WTC11 (cell line): ENCODE results near the gene SPTB.

ENCODE experiments used
- CREB1 ChIP-seq: sonication (generic); formaldehyde crosslinking; IDR thresholded peaks from 2 replicates; pipeline ENCODE4 v1.8.0; 2023; ENCODE audit warnings: mild to moderate bottlenecking, missing genetic modification reagents
- CREM ChIP-seq: sonication (generic); formaldehyde crosslinking; IDR thresholded peaks from 2 replicates; pipeline ENCODE4 v1.8.1; 2022; ENCODE audit warnings: mild to moderate bottlenecking, missing genetic modification reagents, moderate library complexity
- ETV6 ChIP-seq: sonication (generic); formaldehyde crosslinking; IDR thresholded peaks from 2 replicates; pipeline ENCODE4 v1.8.1; 2022; ENCODE audit warnings: mild to moderate bottlenecking, missing genetic modification reagents
- FOXP1 ChIP-seq: sonication (generic); formaldehyde crosslinking; IDR thresholded peaks from 2 replicates; pipeline ENCODE4 v1.8.0; 2022; ENCODE audit warnings: missing genetic modification reagents, mild to moderate bottlenecking, moderate library complexity, borderline replicate concordance
- JUN ChIP-seq: sonication (generic); formaldehyde crosslinking; IDR thresholded peaks from 2 replicates; pipeline ENCODE4 v1.8.0; 2023; ENCODE audit warnings: mild to moderate bottlenecking, missing genetic modification reagents
- SMAD4 ChIP-seq: sonication (generic); formaldehyde crosslinking; IDR thresholded peaks from 2 replicates; pipeline ENCODE4 v1.8.0; 2022; ENCODE audit warnings: mild to moderate bottlenecking, missing genetic modification reagents
- TF ChIP-seq, protein P1 (sequence below): fragments of 200-600 bp; IDR thresholded peaks from 2 replicates; pipeline ENCODE4 v1.8.0; 2022; ENCODE audit warnings: antibody characterized with exemption
- TF ChIP-seq, protein P2 (sequence below): sonication (generic); formaldehyde crosslinking; IDR thresholded peaks from 2 replicates; pipeline ENCODE4 v1.8.1; 2022; ENCODE audit warnings: low read depth, missing genetic modification reagents, borderline replicate concordance
- TF ChIP-seq, protein P3 (sequence below): sonication (generic); formaldehyde crosslinking; IDR thresholded peaks from 2 replicates; pipeline ENCODE4 v1.8.0; 2022; ENCODE audit warnings: mild to moderate bottlenecking, missing genetic modification reagents
- TF ChIP-seq, protein P4 (sequence below): sonication (generic); formaldehyde crosslinking; IDR thresholded peaks from 2 replicates; pipeline ENCODE4 v1.8.1; 2023; ENCODE audit warnings: mild to moderate bottlenecking, moderate library complexity, missing genetic modification reagents
- TF ChIP-seq, protein P5 (sequence below): sonication (generic); formaldehyde crosslinking; IDR thresholded peaks from 2 replicates; pipeline ENCODE4 v1.8.1; 2023; ENCODE audit warnings: mild to moderate bottlenecking, missing genetic modification reagents

DNA sequence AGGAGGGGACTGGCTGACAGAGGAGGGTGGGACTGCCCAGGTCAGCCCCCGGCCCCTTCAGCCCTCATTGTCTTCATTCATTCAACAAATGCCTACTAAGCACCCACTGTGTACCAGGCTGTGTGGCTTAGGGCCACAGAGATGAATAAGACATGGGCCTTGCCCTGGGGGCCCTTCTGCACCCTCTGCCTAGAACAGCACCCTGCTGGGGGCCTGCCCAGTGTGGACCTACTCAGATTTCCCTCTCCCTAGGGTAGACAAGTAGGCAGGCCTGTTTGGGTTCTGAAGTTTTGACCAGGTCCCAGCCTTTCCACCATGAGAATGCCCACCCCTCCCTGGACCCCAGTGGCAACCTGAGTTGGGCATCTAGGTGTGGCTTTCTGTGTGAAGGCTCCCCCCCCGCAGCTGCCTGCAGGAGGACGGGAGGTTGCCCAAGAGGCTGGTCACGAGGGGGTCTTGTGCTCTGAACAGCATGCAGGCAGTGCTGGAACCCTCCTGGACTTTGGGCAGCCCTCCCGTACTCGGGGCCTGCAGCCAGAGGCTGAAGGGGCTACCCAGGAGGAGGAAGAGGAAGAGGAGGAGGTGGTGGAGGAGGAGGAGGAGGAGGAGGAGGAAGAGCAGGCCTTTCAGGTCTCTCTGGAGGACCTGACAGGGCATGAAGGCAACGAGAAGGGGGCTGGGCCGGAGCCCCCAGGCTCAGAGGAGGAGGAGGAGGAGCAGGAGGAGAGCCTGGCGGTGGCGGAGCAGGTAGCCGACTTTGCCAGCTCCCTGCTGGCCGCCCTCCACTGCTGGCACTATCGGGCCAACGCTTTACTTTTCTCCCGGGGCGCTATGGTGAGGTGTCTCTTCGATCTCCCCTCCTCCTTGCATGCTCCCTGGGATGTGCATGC is 142.1 kb downstream of the SPTB start:
- TF ChIP-seq, protein P1, sequence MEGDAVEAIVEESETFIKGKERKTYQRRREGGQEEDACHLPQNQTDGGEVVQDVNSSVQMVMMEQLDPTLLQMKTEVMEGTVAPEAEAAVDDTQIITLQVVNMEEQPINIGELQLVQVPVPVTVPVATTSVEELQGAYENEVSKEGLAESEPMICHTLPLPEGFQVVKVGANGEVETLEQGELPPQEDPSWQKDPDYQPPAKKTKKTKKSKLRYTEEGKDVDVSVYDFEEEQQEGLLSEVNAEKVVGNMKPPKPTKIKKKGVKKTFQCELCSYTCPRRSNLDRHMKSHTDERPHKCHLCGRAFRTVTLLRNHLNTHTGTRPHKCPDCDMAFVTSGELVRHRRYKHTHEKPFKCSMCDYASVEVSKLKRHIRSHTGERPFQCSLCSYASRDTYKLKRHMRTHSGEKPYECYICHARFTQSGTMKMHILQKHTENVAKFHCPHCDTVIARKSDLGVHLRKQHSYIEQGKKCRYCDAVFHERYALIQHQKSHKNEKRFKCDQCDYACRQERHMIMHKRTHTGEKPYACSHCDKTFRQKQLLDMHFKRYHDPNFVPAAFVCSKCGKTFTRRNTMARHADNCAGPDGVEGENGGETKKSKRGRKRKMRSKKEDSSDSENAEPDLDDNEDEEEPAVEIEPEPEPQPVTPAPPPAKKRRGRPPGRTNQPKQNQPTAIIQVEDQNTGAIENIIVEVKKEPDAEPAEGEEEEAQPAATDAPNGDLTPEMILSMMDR = no peak
- TF ChIP-seq SMAD4 (CRISPR knock-in tag) (no peak), CREB1 (CRISPR knock-in tag) (no peak), JUN (no peak), FOXP1 (no peak), CREM (CRISPR knock-in tag) (no peak), ETV6 (CRISPR knock-in tag) (no peak)
- TF ChIP-seq, protein P2, sequence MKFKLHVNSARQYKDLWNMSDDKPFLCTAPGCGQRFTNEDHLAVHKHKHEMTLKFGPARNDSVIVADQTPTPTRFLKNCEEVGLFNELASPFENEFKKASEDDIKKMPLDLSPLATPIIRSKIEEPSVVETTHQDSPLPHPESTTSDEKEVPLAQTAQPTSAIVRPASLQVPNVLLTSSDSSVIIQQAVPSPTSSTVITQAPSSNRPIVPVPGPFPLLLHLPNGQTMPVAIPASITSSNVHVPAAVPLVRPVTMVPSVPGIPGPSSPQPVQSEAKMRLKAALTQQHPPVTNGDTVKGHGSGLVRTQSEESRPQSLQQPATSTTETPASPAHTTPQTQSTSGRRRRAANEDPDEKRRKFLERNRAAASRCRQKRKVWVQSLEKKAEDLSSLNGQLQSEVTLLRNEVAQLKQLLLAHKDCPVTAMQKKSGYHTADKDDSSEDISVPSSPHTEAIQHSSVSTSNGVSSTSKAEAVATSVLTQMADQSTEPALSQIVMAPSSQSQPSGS (CRISPR knock-in tag) = no peak
- TF ChIP-seq, protein P3, sequence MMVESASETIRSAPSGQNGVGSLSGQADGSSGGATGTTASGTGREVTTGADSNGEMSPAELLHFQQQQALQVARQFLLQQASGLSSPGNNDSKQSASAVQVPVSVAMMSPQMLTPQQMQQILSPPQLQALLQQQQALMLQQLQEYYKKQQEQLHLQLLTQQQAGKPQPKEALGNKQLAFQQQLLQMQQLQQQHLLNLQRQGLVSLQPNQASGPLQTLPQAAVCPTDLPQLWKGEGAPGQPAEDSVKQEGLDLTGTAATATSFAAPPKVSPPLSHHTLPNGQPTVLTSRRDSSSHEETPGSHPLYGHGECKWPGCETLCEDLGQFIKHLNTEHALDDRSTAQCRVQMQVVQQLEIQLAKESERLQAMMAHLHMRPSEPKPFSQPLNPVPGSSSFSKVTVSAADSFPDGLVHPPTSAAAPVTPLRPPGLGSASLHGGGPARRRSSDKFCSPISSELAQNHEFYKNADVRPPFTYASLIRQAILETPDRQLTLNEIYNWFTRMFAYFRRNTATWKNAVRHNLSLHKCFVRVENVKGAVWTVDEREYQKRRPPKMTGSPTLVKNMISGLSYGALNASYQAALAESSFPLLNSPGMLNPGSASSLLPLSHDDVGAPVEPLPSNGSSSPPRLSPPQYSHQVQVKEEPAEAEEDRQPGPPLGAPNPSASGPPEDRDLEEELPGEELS (CRISPR knock-in tag) = no peak
- TF ChIP-seq, protein P4, sequence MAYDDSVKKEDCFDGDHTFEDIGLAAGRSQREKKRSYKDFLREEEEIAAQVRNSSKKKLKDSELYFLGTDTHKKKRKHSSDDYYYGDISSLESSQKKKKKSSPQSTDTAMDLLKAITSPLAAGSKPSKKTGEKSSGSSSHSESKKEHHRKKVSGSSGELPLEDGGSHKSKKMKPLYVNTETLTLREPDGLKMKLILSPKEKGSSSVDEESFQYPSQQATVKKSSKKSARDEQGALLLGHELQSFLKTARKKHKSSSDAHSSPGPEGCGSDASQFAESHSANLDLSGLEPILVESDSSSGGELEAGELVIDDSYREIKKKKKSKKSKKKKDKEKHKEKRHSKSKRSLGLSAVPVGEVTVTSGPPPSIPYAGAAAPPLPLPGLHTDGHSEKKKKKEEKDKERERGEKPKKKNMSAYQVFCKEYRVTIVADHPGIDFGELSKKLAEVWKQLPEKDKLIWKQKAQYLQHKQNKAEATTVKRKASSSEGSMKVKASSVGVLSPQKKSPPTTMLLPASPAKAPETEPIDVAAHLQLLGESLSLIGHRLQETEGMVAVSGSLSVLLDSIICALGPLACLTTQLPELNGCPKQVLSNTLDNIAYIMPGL = no peak
- TF ChIP-seq, protein P5, sequence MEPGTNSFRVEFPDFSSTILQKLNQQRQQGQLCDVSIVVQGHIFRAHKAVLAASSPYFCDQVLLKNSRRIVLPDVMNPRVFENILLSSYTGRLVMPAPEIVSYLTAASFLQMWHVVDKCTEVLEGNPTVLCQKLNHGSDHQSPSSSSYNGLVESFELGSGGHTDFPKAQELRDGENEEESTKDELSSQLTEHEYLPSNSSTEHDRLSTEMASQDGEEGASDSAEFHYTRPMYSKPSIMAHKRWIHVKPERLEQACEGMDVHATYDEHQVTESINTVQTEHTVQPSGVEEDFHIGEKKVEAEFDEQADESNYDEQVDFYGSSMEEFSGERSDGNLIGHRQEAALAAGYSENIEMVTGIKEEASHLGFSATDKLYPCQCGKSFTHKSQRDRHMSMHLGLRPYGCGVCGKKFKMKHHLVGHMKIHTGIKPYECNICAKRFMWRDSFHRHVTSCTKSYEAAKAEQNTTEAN (CRISPR knock-in tag) = no peak
